ENCODE results near the gene BICRA. TPM values are rescaled to one million over a fixed set of nuclear protein-coding genes. Genes with fewer than 3 reads are reported as not detected.
"Not testable (repeated sequence)": the region's sequence is repeated elsewhere in the genome, so short reads cannot be mapped to it uniquely, and the experiment has no call there.

BICRA gene
- total and polyA plus RNA-seq, 4 donors: 0.88 to 17.9 (median 12.3) TPM

- Histone ChIP-seq H3K4me1 (ENCODE audit: control insufficient read depth in 1 of 2, insufficient read depth in 2 of 2, low read length in 2 of 2) (no peaks in the 10 kb centered on the region), H3K4me3 (ENCODE audit: low read length in 2 of 2) (no peak overlapping the region), H3K36me3 (ENCODE audit: control insufficient read depth in 1 of 2, insufficient read depth in 2 of 2, low read length in 1 of 2) (no peaks in the 10 kb centered on the region), H3K27me3 (ENCODE audit: control insufficient read depth in 1 of 2, insufficient read depth in 2 of 2, low read length in 1 of 2) (no peaks in the 10 kb centered on the region), H3K27ac (ENCODE audit: low read depth in 1 of 2, low read length in 2 of 2) (no peak overlapping the region), H3K9me3 (ENCODE audit: control insufficient read depth, low read length) (no peaks in the 10 kb centered on the region)
- 88 to 90% methylated on average over 4 of the region's 4 CpGs for WGBS, 2 donors
- intact Hi-C loops (cut with DNase I): no loop called here
- DNase-seq (no peak), ATAC-seq (ENCODE audit: low FRiP score) (no peak)
Observed at GRCh38 chr19:47633517-47633916, 24.6 kb downstream of the BICRA start.

- 74 to 78% methylated on average over 11 of the region's 11 CpGs for WGBS, 2 donors
- ATAC-seq (ENCODE audit: low FRiP score) (no peak), DNase-seq (no peak)
- H3K4me3 ChIP-seq (ENCODE audit: low read length in 2 of 2): no peak overlapping the region
- no peaks in the 10 kb centered on the region for H3K9me3 ChIP-seq (ENCODE audit: control insufficient read depth, low read length)
- H3K36me3 ChIP-seq (ENCODE audit: control insufficient read depth in 1 of 2, insufficient read depth in 2 of 2, low read length in 1 of 2): no peaks in the 10 kb centered on the region
- no peak overlapping the region for H3K27ac ChIP-seq (ENCODE audit: low read depth in 1 of 2, low read length in 2 of 2)
- no peaks in the 10 kb centered on the region for H3K27me3 ChIP-seq (ENCODE audit: control insufficient read depth in 1 of 2, insufficient read depth in 2 of 2, low read length in 1 of 2)
- no peaks in the 10 kb centered on the region for H3K4me1 ChIP-seq (ENCODE audit: control insufficient read depth in 1 of 2, insufficient read depth in 2 of 2, low read length in 2 of 2)
- intact Hi-C loops (cut with DNase I): no loop called here
Observed at GRCh38 chr19:47633996-47634395, 25.1 kb downstream of the BICRA start.

GRCh38 chr19:47635152-47635754 lies 26.3 kb downstream of the BICRA start:
- H3K4me1 ChIP-seq (ENCODE audit: control insufficient read depth in 1 of 2, insufficient read depth in 2 of 2, low read length in 2 of 2); intact Hi-C loops (cut with DNase I): not testable (repeated sequence)

GRCh38 chr19:47637550-47637949 lies 28.6 kb downstream of the BICRA start:
- no peak for ATAC-seq (ENCODE audit: low FRiP score)
- no peaks in the 10 kb centered on the region for H3K36me3 ChIP-seq (ENCODE audit: control insufficient read depth in 1 of 2, insufficient read depth in 2 of 2, low read length in 1 of 2)
- no peak overlapping the region for H3K27ac ChIP-seq (ENCODE audit: low read depth in 1 of 2, low read length in 2 of 2)
- 86 to 93% methylated on average over 11 of the region's 11 CpGs for WGBS, 2 donors
- no peaks in the 10 kb centered on the region for H3K4me1 ChIP-seq (ENCODE audit: control insufficient read depth in 1 of 2, insufficient read depth in 2 of 2, low read length in 2 of 2)
- H3K9me3 ChIP-seq (ENCODE audit: control insufficient read depth, low read length): no peaks in the 10 kb centered on the region
- intact Hi-C loops (cut with DNase I): no loop called here
- no peak overlapping the region for H3K4me3 ChIP-seq (ENCODE audit: low read length in 2 of 2)
- H3K27me3 ChIP-seq (ENCODE audit: control insufficient read depth in 1 of 2, insufficient read depth in 2 of 2, low read length in 1 of 2): no peaks in the 10 kb centered on the region
- DNase-seq: no peak

More at GRCh38 chr19:47635152-47635754, 26.3 kb downstream of the BICRA start:
- H3K27ac ChIP-seq (ENCODE audit: low read depth in 1 of 2, low read length in 2 of 2); H3K36me3 ChIP-seq (ENCODE audit: control insufficient read depth in 1 of 2, insufficient read depth in 2 of 2, low read length in 1 of 2); H3K4me3 ChIP-seq (ENCODE audit: low read length in 2 of 2); H3K9me3 ChIP-seq (ENCODE audit: control insufficient read depth, low read length); ATAC-seq (ENCODE audit: low FRiP score); H3K27me3 ChIP-seq (ENCODE audit: control insufficient read depth in 1 of 2, insufficient read depth in 2 of 2, low read length in 1 of 2); DNase-seq: not testable (repeated sequence)
- 83 to 92% methylated on average over 6 of the region's 6 CpGs for WGBS, 2 donors

GRCh38 chr19:47641891-47642485 lies 33.1 kb downstream of the BICRA start:
- intact Hi-C loops (cut with DNase I): no loop called here
- Histone ChIP-seq H3K9me3 (ENCODE audit: control insufficient read depth, low read length) (no peaks in the 10 kb centered on the region), H3K27me3 (ENCODE audit: control insufficient read depth in 1 of 2, insufficient read depth in 2 of 2, low read length in 1 of 2) (no peaks in the 10 kb centered on the region), H3K4me3 (ENCODE audit: low read length in 2 of 2) (no peak overlapping the region), H3K27ac (ENCODE audit: low read depth in 1 of 2, low read length in 2 of 2) (no peak overlapping the region), H3K4me1 (ENCODE audit: control insufficient read depth in 1 of 2, insufficient read depth in 2 of 2, low read length in 2 of 2) (peaks cover 0 to 3% of the 10 kb centered on the region in 2 donors), H3K36me3 (ENCODE audit: control insufficient read depth in 1 of 2, insufficient read depth in 2 of 2, low read length in 1 of 2) (no peaks in the 10 kb centered on the region)
- DNase-seq (no peak), ATAC-seq (ENCODE audit: low FRiP score) (no peak)
- 79 to 88% methylated on average over 5 of the region's 5 CpGs for WGBS, 2 donors

- no peak for ATAC-seq (ENCODE audit: low FRiP score)
- intact Hi-C loops (cut with DNase I): no loop called here
- Histone ChIP-seq H3K4me3 (ENCODE audit: low read length in 2 of 2) (no peak overlapping the region), H3K9me3 (ENCODE audit: control insufficient read depth, low read length) (no peaks in the 10 kb centered on the region), H3K36me3 (ENCODE audit: control insufficient read depth in 1 of 2, insufficient read depth in 2 of 2, low read length in 1 of 2) (no peaks in the 10 kb centered on the region), H3K27ac (ENCODE audit: low read depth in 1 of 2, low read length in 2 of 2) (no peak overlapping the region), H3K4me1 (ENCODE audit: control insufficient read depth in 1 of 2, insufficient read depth in 2 of 2, low read length in 2 of 2) (peaks cover 0 to 3% of the 10 kb centered on the region in 2 donors), H3K27me3 (ENCODE audit: control insufficient read depth in 1 of 2, insufficient read depth in 2 of 2, low read length in 1 of 2) (no peaks in the 10 kb centered on the region)
- 57 to 75% methylated on average over 5 of the region's 5 CpGs for WGBS, 2 donors
- DNase-seq: no peak
Observed at GRCh38 chr19:47643281-47643680, 34.3 kb downstream of the BICRA start.

- Histone ChIP-seq H3K4me1 (ENCODE audit: control insufficient read depth in 1 of 2, insufficient read depth in 2 of 2, low read length in 2 of 2) (peaks cover 0 to 3% of the 10 kb centered on the region in 2 donors), H3K27me3 (ENCODE audit: control insufficient read depth in 1 of 2, insufficient read depth in 2 of 2, low read length in 1 of 2) (no peaks in the 10 kb centered on the region), H3K36me3 (ENCODE audit: control insufficient read depth in 1 of 2, insufficient read depth in 2 of 2, low read length in 1 of 2) (no peaks in the 10 kb centered on the region), H3K4me3 (ENCODE audit: low read length in 2 of 2) (no peak overlapping the region), H3K27ac (ENCODE audit: low read depth in 1 of 2, low read length in 2 of 2) (no peak overlapping the region), H3K9me3 (ENCODE audit: control insufficient read depth, low read length) (no peaks in the 10 kb centered on the region)
- ATAC-seq (ENCODE audit: low FRiP score) (no peak), DNase-seq (no peak)
- intact Hi-C loops (cut with DNase I): no loop called here
- 95 to 100% methylated on average over 1 of the region's 1 CpG for WGBS, 2 donors
Observed at GRCh38 chr19:47644199-47644598, 35.3 kb downstream of the BICRA start.

- no peak for DNase-seq
- no peak overlapping the region for H3K27ac ChIP-seq (ENCODE audit: low read depth in 1 of 2, low read length in 2 of 2)
- 75 to 78% methylated on average over 18 of the region's 18 CpGs for WGBS, 2 donors
- intact Hi-C loops (cut with DNase I): no loop called here
- no peaks in the 10 kb centered on the region for H3K36me3 ChIP-seq (ENCODE audit: control insufficient read depth in 1 of 2, insufficient read depth in 2 of 2, low read length in 1 of 2)
- ATAC-seq (ENCODE audit: low FRiP score): no peak
- peaks cover 0 to 3% of the 10 kb centered on the region in 2 donors for H3K4me1 ChIP-seq (ENCODE audit: control insufficient read depth in 1 of 2, insufficient read depth in 2 of 2, low read length in 2 of 2)
- H3K27me3 ChIP-seq (ENCODE audit: control insufficient read depth in 1 of 2, insufficient read depth in 2 of 2, low read length in 1 of 2): no peaks in the 10 kb centered on the region
- no peaks in the 10 kb centered on the region for H3K9me3 ChIP-seq (ENCODE audit: control insufficient read depth, low read length)
- H3K4me3 ChIP-seq (ENCODE audit: low read length in 2 of 2): no peak overlapping the region
Observed at GRCh38 chr19:47644743-47645482, 36.0 kb downstream of the BICRA start.

- ATAC-seq (ENCODE audit: low FRiP score): no peak
- WGBS, 2 donors: 96 to 98% methylated on average over 7 of the region's 7 CpGs
- no peak for DNase-seq
- intact Hi-C loops (cut with DNase I): no loop called here
- Histone ChIP-seq H3K9me3 (ENCODE audit: control insufficient read depth, low read length) (no peaks in the 10 kb centered on the region), H3K36me3 (ENCODE audit: control insufficient read depth in 1 of 2, insufficient read depth in 2 of 2, low read length in 1 of 2) (no peaks in the 10 kb centered on the region), H3K4me3 (ENCODE audit: low read length in 2 of 2) (no peak overlapping the region), H3K27me3 (ENCODE audit: control insufficient read depth in 1 of 2, insufficient read depth in 2 of 2, low read length in 1 of 2) (no peaks in the 10 kb centered on the region), H3K4me1 (ENCODE audit: control insufficient read depth in 1 of 2, insufficient read depth in 2 of 2, low read length in 2 of 2) (peaks cover 0 to 3% of the 10 kb centered on the region in 2 donors), H3K27ac (ENCODE audit: low read depth in 1 of 2, low read length in 2 of 2) (no peak overlapping the region)
Observed at GRCh38 chr19:47646924-47647323, 38.0 kb downstream of the BICRA start.
